HG03571 (cell line): ENCODE data around the gene LSM14B.

Source experiments
- ATAC-seq: cut with Tn5 transposase; IDR thresholded peaks from one replicate; pipeline ENCODE4 v1.9.1; 2021; ENCODE audit not compliant: unreplicated experiment

LSM14B gene

GRCh38 chr20:62160876-62161275 lies 38.6 kb downstream of the LSM14B start:
- no peak for ATAC-seq

GRCh38 chr20:62161347-62161746 lies 39.1 kb downstream of the LSM14B start:
- no peak for ATAC-seq

GRCh38 chr20:62162765-62163484 lies 40.6 kb downstream of the LSM14B start:
- no peak for ATAC-seq

- no peak for ATAC-seq
These were observed 41.2 kb downstream of the LSM14B start for GRCh38 chr20:62163485-62163865.

- ATAC-seq, result no peak
These were observed 41.9 kb downstream of the LSM14B start for GRCh38 chr20:62163986-62164762.

- ATAC-seq, result no peak
These were observed 42.8 kb downstream of the LSM14B start for GRCh38 chr20:62164879-62165761.

- no peak for ATAC-seq
These were observed 43.6 kb downstream of the LSM14B start for GRCh38 chr20:62165762-62166399.

GRCh38 chr20:62167474-62167873 lies 45.2 kb downstream of the LSM14B start:
- no peak for ATAC-seq

GRCh38 chr20:62168061-62168460 lies 45.8 kb downstream of the LSM14B start:
- no peak for ATAC-seq

GRCh38 chr20:62168890-62169435 lies 46.7 kb downstream of the LSM14B start:
- ATAC-seq, result no peak

- ATAC-seq, result no peak
These were observed 48.3 kb downstream of the LSM14B start for GRCh38 chr20:62170536-62170935.

GRCh38 chr20:62171245-62171644 lies 49.0 kb downstream of the LSM14B start:
- no peak for ATAC-seq

GRCh38 chr20:62172666-62173065 lies 50.4 kb downstream of the LSM14B start:
- no peak for ATAC-seq

- no peak for ATAC-seq
These were observed 51.9 kb downstream of the LSM14B start for GRCh38 chr20:62174021-62174804.

- no peak for ATAC-seq
These were observed 52.8 kb downstream of the LSM14B start for GRCh38 chr20:62174870-62175624.

GRCh38 chr20:62175711-62176110 lies 53.4 kb downstream of the LSM14B start:
- no peak for ATAC-seq

GRCh38 chr20:62176866-62177265 lies 54.6 kb downstream of the LSM14B start:
- no peak for ATAC-seq

- ATAC-seq, result no peak
These were observed 55.0 kb downstream of the LSM14B start for GRCh38 chr20:62177307-62177706.
